ACHN (cell line): ENCODE measurements around the gene CYP1A2.
A peak's percentile ranks its signal among the peaks of the same experiment; 100 is the strongest.

Source experiments
- DNase-seq: peaks from one replicate; pipeline ENCODE4 v3.0.0-alpha.2; 2015
- in situ Hi-C: cut with HindIII; loops from 2 replicates; pipeline ENCODE4 v1.10.0; 2017; ENCODE audit warnings: low sequenced_read_pairs, low pct_ligation_motif_present, low pct_unique_long_range_greater_than_20kb

Gene CYP1A2

DNA sequence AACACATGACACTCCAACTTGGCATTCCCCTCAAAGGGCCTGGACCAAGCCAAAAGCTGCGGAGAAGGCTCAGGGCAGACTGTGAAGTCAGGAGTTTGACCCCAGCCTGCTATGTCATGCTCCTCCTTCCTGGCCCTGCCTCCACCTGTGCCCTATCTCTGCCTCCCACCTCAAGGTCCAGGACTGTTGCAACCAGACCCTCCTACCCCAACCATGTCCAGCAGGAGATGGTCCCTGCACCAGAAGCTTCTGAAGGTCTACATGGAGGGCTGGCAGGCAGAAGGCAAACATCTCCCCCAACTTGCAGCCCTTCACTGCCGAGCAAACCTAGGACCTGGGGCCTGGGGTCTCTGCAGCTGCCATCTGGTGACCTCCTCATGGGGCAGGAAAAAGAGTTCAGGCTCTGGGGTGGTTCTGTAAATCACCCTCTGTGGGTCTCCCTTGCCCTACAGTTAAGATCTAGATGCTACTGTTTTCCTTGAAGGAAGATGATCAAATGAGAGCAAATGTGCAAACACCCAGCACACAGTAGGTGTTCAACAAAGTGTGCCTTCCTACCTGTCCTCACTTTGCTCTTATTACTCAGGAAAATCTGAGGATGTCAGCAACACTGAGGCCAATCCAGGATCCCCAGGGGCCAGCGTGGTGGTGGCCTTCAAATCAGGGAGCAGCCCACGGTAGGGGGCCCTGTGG, 21.7 kb downstream of the CYP1A2 start:
- no peak for DNase-seq
- in situ Hi-C loops: loop anchor here (25.0 kb wide), 1 partner anchor 133 kb away; no protein-coding TSS in a partner anchor

- in situ Hi-C loops: loop anchor here (25.0 kb wide), 1 partner anchor 136 kb away; no protein-coding TSS in a partner anchor
- no peak for DNase-seq
Measured at GRCh38 chr15:74773329-74773728, 24.7 kb downstream of the CYP1A2 start.

DNA sequence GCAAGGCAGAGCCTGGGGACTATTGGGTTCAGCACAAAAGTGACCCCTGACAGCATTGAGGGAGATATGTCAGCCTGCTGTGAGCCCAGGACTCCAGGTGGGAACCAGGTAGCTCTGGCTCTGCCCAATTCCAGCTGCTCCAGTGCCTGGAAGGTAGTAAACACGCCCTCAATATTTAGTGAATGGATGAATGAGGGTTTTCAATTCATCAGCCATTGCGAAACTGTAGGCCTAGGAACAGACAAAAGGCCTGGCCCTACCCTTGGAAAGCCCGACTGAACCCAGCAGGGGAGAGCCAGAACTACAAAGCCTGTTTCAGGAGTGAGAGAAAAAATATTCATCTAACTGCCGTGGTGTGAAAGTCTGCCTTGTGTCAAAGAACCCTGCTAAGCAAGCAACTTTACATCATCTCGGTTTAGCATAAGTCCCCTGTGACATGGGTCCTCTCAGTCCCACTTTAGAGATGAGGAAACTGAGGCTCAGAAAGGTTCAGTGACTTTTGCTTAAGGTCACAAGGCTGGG, 25.1 kb downstream of the CYP1A2 start:
- no peak for DNase-seq
- in situ Hi-C loops: loop anchor here (25.0 kb wide), 1 partner anchor 136 kb away; no protein-coding TSS in a partner anchor

GRCh38 chr15:74775132-74775562, 26.5 kb downstream of the CYP1A2 start:
- in situ Hi-C loops: no loop called here
- DNase-seq: no peak

GRCh38 chr15:74775894-74776293, 27.2 kb downstream of the CYP1A2 start:
- in situ Hi-C loops: no loop called here
- no peak for DNase-seq

GRCh38 chr15:74776821-74777768, 28.4 kb downstream of the CYP1A2 start:
- in situ Hi-C loops: no loop called here
- DNase-seq: no peak

- DNase-seq: no peak
- in situ Hi-C loops: no loop called here
Measured at GRCh38 chr15:74777769-74778598, 29.3 kb downstream of the CYP1A2 start.

GRCh38 chr15:74778599-74778970, 29.9 kb downstream of the CYP1A2 start:
- in situ Hi-C loops: no loop called here
- no peak for DNase-seq

DNA sequence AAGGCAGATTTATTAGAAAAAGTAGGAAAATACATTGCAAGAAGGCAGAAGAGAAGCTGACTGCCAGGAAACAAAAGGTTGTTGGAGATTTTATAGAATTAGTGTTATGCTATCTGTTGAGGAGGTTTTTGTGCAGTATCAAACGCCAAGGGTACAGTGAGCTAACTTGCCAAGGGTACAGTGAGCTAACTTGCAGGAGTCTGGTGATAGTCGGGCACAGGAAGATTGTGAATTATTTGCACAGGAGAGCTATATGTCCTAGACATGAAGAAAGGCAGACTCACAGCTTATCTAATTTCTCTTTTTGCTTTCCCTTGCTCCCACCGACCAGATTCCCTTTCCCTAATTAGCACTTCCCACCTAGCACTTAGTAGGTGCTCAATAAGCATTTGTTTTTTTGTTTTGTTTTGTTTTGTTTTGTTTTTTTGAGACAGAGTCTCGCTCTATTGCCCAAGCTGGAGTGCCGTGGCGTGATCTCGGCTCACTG, 30.6 kb downstream of the CYP1A2 start:
- DNase-seq: no peak
- in situ Hi-C loops: no loop called here

DNA sequence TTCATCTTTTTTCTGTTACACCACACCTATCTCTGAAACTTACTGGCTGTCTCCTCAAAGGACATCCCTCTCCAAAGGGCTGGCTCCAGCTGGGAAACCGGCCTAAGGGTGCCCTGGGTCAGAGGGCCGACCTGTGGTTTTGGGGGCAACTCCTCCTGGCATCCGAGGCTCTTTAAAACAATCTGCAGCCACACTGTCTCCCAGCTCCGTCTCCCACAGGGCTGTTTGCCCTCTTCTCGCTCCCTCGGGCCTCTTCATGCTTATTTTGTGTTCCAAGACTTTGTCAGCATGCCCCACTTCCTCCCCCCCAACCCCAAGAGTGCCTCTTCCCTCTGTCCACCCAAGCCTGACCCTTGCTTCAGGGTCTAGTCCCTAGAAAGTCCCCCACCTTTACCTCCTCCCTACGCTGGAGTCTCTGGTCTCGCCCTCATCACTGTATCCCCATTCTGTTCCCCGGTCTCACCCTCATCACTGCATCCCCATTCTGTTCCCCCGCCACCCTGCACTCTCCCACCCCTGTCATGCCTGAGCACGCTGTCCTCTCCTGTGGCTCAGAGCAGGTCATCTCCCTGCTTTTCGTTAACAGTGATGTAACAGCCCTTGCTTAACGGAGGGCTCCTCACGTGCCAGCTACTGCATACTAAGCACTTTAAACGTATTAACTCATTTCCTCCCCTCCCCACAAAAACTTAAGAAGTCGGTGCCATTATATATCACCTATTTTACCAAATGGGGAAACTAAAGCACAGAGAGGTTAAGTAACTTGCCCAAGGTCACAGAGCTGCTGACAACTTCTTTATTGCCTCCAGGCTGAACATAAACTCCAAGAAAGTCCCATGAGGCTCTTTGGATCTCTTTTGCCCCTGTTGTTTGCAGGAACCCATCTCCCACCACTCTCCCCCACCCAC, 32.1 kb downstream of the CYP1A2 start:
- in situ Hi-C loops: no loop called here
- no peak for DNase-seq

DNA sequence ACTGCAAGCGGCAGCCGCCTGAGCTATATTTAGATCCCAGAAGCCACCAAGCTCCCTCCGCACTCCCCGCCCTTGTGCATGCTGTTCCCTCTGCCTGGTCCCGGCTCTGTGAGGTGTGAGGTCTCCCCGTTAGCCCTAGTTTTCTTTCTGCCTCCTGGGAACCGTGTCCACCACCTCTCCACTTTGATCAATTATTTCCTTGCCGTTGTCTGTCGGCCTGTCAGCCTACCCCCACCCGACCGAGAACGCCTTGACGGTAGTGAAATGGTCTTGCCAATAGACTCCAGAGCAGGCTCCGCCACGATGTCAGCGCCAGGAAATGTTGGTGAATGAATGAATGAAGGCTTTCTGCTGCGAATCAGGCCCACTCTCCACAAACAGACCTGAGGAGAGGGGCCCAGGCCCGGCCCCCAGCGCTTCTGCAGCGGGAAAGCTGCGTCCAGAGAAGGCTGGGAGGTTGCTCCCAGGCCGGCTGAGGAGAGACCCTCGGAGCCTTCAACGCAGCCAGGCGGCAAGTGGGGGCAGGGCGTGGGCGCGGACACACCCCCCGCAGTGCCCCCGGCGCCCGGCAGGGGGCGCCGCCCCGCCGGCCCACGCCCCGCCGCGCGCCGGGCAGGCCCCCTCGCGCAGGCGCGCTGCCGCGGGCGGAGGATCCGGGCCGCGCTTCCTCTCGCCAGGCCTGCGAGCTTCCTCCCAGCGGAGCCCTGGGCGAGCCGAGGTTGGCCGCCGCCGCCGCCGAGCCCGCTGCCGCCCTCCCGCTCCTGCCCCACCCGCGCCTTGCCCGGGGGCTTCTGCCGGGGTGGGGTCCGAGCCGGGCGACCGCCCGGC, 33.0 kb downstream of the CYP1A2 start, which contains the start of gene CSK:
CSK (plus strand) TSS at position 650 of the 828 bp plus-strand sequence. CDS start 16,218 bp downstream, outside the sequence.
- in situ Hi-C loops: no loop called here
- peak; percentile 70 for DNase-seq

GRCh38 chr15:74782259-74783071, 33.8 kb downstream of the CYP1A2 start:
- no peak for DNase-seq

DNA sequence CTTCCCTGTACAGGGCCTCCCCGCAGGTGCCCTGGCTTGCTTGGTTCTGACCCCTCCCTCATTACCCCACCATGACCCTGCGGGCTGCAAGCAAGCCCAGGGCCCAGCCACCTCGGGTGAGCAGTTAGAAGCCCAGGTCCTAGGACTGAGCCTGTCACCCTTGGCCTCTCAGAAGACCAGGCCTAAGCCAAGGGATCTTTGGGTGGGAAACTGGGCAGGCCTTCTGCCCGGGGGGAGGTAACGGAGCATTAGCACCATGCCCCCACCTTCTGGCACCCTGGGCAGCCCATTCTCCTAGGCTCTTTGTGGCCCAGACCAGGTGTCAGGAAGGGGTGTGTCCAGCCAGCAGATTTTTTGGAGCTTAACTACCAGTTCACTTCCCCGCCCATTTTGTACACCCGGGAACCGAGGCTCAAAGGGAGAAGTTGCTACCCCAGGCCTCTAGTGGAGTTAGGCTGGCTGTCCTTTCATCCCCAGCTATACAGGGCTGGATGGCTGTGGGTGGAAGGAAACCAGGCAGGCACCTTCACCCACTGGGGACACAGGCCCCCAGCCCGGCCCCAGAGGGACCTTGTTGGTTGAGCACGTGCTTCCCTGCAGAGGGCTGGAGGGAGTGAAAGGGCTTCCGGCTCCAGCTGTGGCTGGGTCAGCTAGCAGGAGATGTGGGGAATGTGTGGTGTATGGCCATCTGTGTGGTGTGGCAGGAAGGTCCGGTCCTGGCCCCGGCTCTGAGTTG, 34.6 kb downstream of the CYP1A2 start:
- in situ Hi-C loops: no loop called here
- no peak for DNase-seq

More at GRCh38 chr15:74782259-74783071, 33.8 kb downstream of the CYP1A2 start:
- in situ Hi-C loops: no loop called here

- no peak for DNase-seq
- in situ Hi-C loops: no loop called here
Measured at GRCh38 chr15:74783808-74784175, 35.1 kb downstream of the CYP1A2 start.
